HCT116 (cell line): ENCODE measurements around the gene SSTR5. TPM values are rescaled to one million over a fixed set of nuclear protein-coding genes. Genes with fewer than 3 reads are reported as not detected.

Source experiments
- ATAC-seq: fragments of 200-7000 bp; cut with Tn5 transposase; 2 replicates; pipeline ENCODE4 v1.9.1; 2020; ENCODE audit warnings: mild to moderate bottlenecking, moderate library complexity
- BruUV-seq: library from RNA; stranded (reverse); fragments of 400-500 nt; replicated peaks from 2 replicates; lab custom pipeline; 2021; lab: Mats Ljungman, UMichigan
- CTCF ChIA-PET: fragments of 300-600 bp; sonication (Branson Sonifier 250); formaldehyde crosslinking; loops from one replicate; lab custom pipeline; 2021; ENCODE audit warnings: antibody characterized with exemption; lab: Charles Lee
- POLR2A ChIA-PET: fragments of 300-600, 350-600 bp; sonication (Branson Sonifier 250); formaldehyde crosslinking; loops from one replicate; lab custom pipeline; 2021; ENCODE audit warnings: antibody characterized with exemption; lab: Charles Lee
- RAD21 ChIA-PET, 2 experiments: fragments of 300-600 bp; sonication (Branson Sonifier 250); formaldehyde crosslinking; loops; one replicate each; lab custom pipeline; 2023; ENCODE audit warnings: low total read pairs in 2 of 2; ENCODE audit not compliant: uncharacterized antibody in 2 of 2, unreplicated experiment in 2 of 2, low non-redundant PET in 1 of 2; lab: Charles Lee
- DNase-seq: peaks from one replicate; pipeline ENCODE4 v3.0.0-alpha.2; 2010; ENCODE audit warnings: low read depth, low spot score
- H2AFZ ChIP-seq: fragments of 200-600 bp; shearing (Covaris generic), sonication (generic); 2 replicates; pipeline ENCODE4 v1.6.1; 2017; ENCODE audit warnings: low read depth, mixed run types, mixed read lengths, antibody characterized with exemption, low read length; ENCODE audit not compliant: poor library complexity, severe bottlenecking
- H3K27ac ChIP-seq: 2 replicates; pipeline ENCODE4 v1.5.1; 2012; ENCODE audit warnings: low read depth, low read length
- H3K27me3 ChIP-seq: fragments of 200-600 bp; sonication (generic); 2 replicates; pipeline ENCODE4 v1.6.1; 2016; ENCODE audit warnings: mixed run types, low read length, mixed read lengths; ENCODE audit not compliant: insufficient read depth
- H3K36me3 ChIP-seq, 2 experiments: fragments of 200-500 bp in 1 of 2; fragments of 200-600 bp in 1 of 2; sonication (Bioruptor generic) in 1 of 2; sonication (generic) in 1 of 2; 2 replicates each; pipeline versions ENCODE4 v1.5.1 to v1.6.1; 2014 to 2016; ENCODE audit warnings: low read length in 2 of 2, inconsistent platforms in 1 of 2, mixed read lengths in 1 of 2, mixed run types in 1 of 2; ENCODE audit not compliant: insufficient read depth in 2 of 2, control insufficient read depth in 1 of 2
- H3K4me1 ChIP-seq, 2 experiments: fragments of 200-600 bp in 1 of 2; sonication (generic) in 1 of 2; 2 replicates each; pipeline versions ENCODE4 v1.5.1 to v1.6.1; 2012 to 2017; ENCODE audit warnings: low read length in 2 of 2, inconsistent platforms in 1 of 2, mild to moderate bottlenecking in 1 of 2, mixed read lengths in 1 of 2, mixed run types in 1 of 2, moderate library complexity in 1 of 2; ENCODE audit not compliant: insufficient read depth in 2 of 2, control insufficient read depth in 1 of 2
- H3K4me2 ChIP-seq: fragments of 200-600 bp; sonication (generic); 2 replicates; pipeline ENCODE4 v1.6.1; 2017; ENCODE audit warnings: mixed run types, low read length, mixed read lengths
- H3K4me3 ChIP-seq, 2 experiments: fragments of 200-600 bp in 1 of 2; sonication (generic) in 1 of 2; replicated peaks in 1 of 2; 2 replicates each; pipeline ENCODE4 v1.5.1; 2011 to 2016; ENCODE audit warnings: low read length in 2 of 2, control low read depth in 1 of 2, low read depth in 1 of 2, mild to moderate bottlenecking in 1 of 2, mixed read lengths in 1 of 2, mixed run types in 1 of 2
- H3K79me2 ChIP-seq: fragments of 200-600 bp; sonication (generic); 2 replicates; pipeline ENCODE4 v1.6.1; 2017; ENCODE audit warnings: mild to moderate bottlenecking, mixed run types, low read length, moderate library complexity, mixed read lengths; ENCODE audit not compliant: insufficient read depth
- H3K9ac ChIP-seq: fragments of 200-600 bp; sonication (generic); 2 replicates; pipeline ENCODE4 v1.6.1; 2016; ENCODE audit warnings: low read length, mixed read lengths
- H3K9me2 ChIP-seq: fragments of 200-600 bp; sonication (generic), shearing (Covaris generic); 2 replicates; pipeline ENCODE4 v1.6.1; 2017; ENCODE audit warnings: mixed run types, mild to moderate bottlenecking, moderate library complexity; ENCODE audit not compliant: insufficient read depth
- H3K9me3 ChIP-seq, 2 experiments: fragments of 200-500 bp in 1 of 2; fragments of 200-600 bp in 1 of 2; sonication (Bioruptor generic) in 1 of 2; sonication (generic) in 1 of 2; 2 replicates each; pipeline ENCODE4 v1.6.1; 2014 to 2017; ENCODE audit warnings: low read length in 2 of 2, mixed read lengths in 2 of 2, inconsistent platforms in 1 of 2, low read depth in 1 of 2, mild to moderate bottlenecking in 1 of 2, mixed run types in 1 of 2, moderate library complexity in 1 of 2; ENCODE audit not compliant: control insufficient read depth in 1 of 2, insufficient read depth in 1 of 2
- H4K20me1 ChIP-seq: fragments of 200-600 bp; sonication (generic), shearing (Covaris generic); 2 replicates; pipeline ENCODE4 v1.6.1; 2017; ENCODE audit warnings: mixed run types, mild to moderate bottlenecking, moderate library complexity; ENCODE audit not compliant: insufficient read depth
- CBX3 ChIP-seq: IDR thresholded peaks from 2 replicates; pipeline ENCODE4 v1.6.1; 2012; ENCODE audit warnings: low read depth
- CEBPB ChIP-seq: IDR thresholded peaks from 2 replicates; pipeline ENCODE4 v1.6.1; 2012; ENCODE audit warnings: low read depth
- CTCF ChIP-seq, 3 experiments: fragments of 200-600 bp in 1 of 3; sonication (generic) in 1 of 3; IDR thresholded peaks in 2 of 3; conservative IDR thresholded peaks in 1 of 3; 2 replicates each; pipeline ENCODE4 v1.5.1; 2012 to 2017; ENCODE audit warnings: low read depth in 2 of 3, low read length in 2 of 3, antibody characterized with exemption in 1 of 3, borderline replicate concordance in 1 of 3, control low read depth in 1 of 3, mild to moderate bottlenecking in 1 of 3, mixed read lengths in 1 of 3, mixed run types in 1 of 3, moderate library complexity in 1 of 3; ENCODE audit not compliant: insufficient read depth in 1 of 3
- EGR1 ChIP-seq: IDR thresholded peaks from 2 replicates; pipeline ENCODE4 v1.6.1; 2012; ENCODE audit warnings: low read depth
- MAX ChIP-seq: IDR thresholded peaks from 2 replicates; pipeline ENCODE4 v1.6.1; 2012
- POLR2A ChIP-seq: IDR thresholded peaks from 2 replicates; pipeline ENCODE4 v1.7.0; 2011; ENCODE audit warnings: borderline replicate concordance; ENCODE audit not compliant: insufficient read depth, insufficient read length; ENCODE audit errors: extremely low read depth
- POLR2AphosphoS5 ChIP-seq: IDR thresholded peaks from 2 replicates; pipeline ENCODE4 v1.6.1; 2011; ENCODE audit warnings: mild to moderate bottlenecking, low read depth, low read length, moderate library complexity
- REST ChIP-seq: IDR thresholded peaks from 2 replicates; pipeline ENCODE4 v1.6.1; 2012; ENCODE audit warnings: low read depth
- SP1 ChIP-seq: IDR thresholded peaks from 2 replicates; pipeline ENCODE4 v1.6.1; 2012; ENCODE audit warnings: low read depth
- YY1 ChIP-seq: IDR thresholded peaks from 2 replicates; pipeline ENCODE4 v1.6.1; 2011; ENCODE audit warnings: low read length, low read depth, moderate library complexity, mild to moderate bottlenecking; ENCODE audit not compliant: insufficient replicate concordance; ENCODE audit errors: extremely low read depth
- intact Hi-C: fragments of 100-400 bp; cut with micrococcal nuclease; formaldehyde crosslinking; loops from 2 replicates; pipeline ENCODE4 v1.10.0; 2022
- total RNA-seq: library from RNA; stranded (reverse); gene quantifications from one replicate; pipeline ENCODE4 v1.2.1, GENCODE V29; 2021; ENCODE audit not compliant: unreplicated experiment

Gene SSTR5
- total RNA-seq, 1 experiment from 2014 or later: 7.2 TPM

GRCh38 chr16:1045310-1045992, 27.1 kb upstream of the SSTR5 start (continued):
- no peak for TF ChIP-seq REST

GRCh38 chr16:1045993-1046911, 26.3 kb upstream of the SSTR5 start:
- no peak for ATAC-seq
- RAD21 ChIA-PET: no interaction called here
- Histone ChIP-seq H3K79me2 (no peaks in the 10 kb centered on the region), H2AFZ (no peak overlapping the region), H3K9me3 (no peaks in the 10 kb centered on the region), H3K9me2 (no peaks in the 10 kb centered on the region), H3K4me2 (no peak overlapping the region), H3K27ac (no peak overlapping the region), H3K36me3 (no peaks in the 10 kb centered on the region), H3K9ac (no peak overlapping the region), H3K27me3 (no peaks in the 10 kb centered on the region), H3K4me1 (peaks cover 23 to 51% of the 10 kb centered on the region in 2 experiments), H3K4me3 (no peak overlapping the region), H4K20me1 (no peaks in the 10 kb centered on the region)
- no peak for TF ChIP-seq YY1
- TF ChIP-seq POLR2A: no peak
- no peak for TF ChIP-seq POLR2AphosphoS5
- no peak for TF ChIP-seq CBX3
- no peak for TF ChIP-seq SP1
- no peak for TF ChIP-seq MAX
- no peak for TF ChIP-seq EGR1
- TF ChIP-seq CTCF (IDR thresholded peaks at IDR 0.05 in 2 of 3, conservative IDR thresholded peaks at IDR 0.05 in 1 of 3; ENCODE audit: borderline replicate concordance in 1 of 3, insufficient read depth in 1 of 3, low read depth in 2 of 3, low read length in 2 of 3): no peak
- TF ChIP-seq CEBPB: no peak
- POLR2A ChIA-PET: no interaction called here
- no peak for DNase-seq
- CTCF ChIA-PET: interaction anchor here (1.7 kb wide), 1 partner anchor 11 kb away, joined by 6 read pairs; no protein-coding TSS in a partner anchor
- no TSS peak for BruUV-seq
- intact Hi-C loops: no loop called here
